WTC11 (cell line): ENCODE results near the gene GARRE1. TPM values are rescaled to one million over a fixed set of nuclear protein-coding genes. Genes with fewer than 3 reads are reported as not detected.

ENCODE experiments used
- ATAC-seq: fragments of 200-7000 bp; cut with Tn5 transposase; 2 replicates; pipeline ENCODE4 v1.10.0; 2021; ENCODE audit warnings: mild to moderate bottlenecking, moderate library complexity
- CTCF ChIA-PET: fragments of 300-600 bp; sonication (Branson Sonifier 250); formaldehyde crosslinking; loops from one replicate; lab custom pipeline; 2021; ENCODE audit warnings: antibody characterized with exemption; lab: Charles Lee
- POLR2A ChIA-PET: fragments of 350-600 bp; sonication (Branson Sonifier 250); formaldehyde crosslinking; loops from one replicate; lab custom pipeline; 2021; ENCODE audit warnings: antibody characterized with exemption; lab: Charles Lee
- DNase-seq: peaks from one replicate; pipeline ENCODE4 v3.0.0; 2021; ENCODE audit warnings: low spot score
- H3K27ac Mint-ChIP-seq: 2 replicates; pipeline ENCODE4 v1.8.0; 2021; ENCODE audit warnings: mixed read lengths
- H3K27me3 Mint-ChIP-seq: 2 replicates; pipeline ENCODE4 v1.8.0; 2021; ENCODE audit warnings: low read depth, mild to moderate bottlenecking, moderate library complexity, mixed read lengths
- H3K36me3 Mint-ChIP-seq: 2 replicates; pipeline ENCODE4 v1.8.0; 2021; ENCODE audit warnings: mixed read lengths
- H3K4me1 Mint-ChIP-seq: 2 replicates; pipeline ENCODE4 v1.8.0; 2022; ENCODE audit warnings: mixed read lengths
- H3K4me3 Mint-ChIP-seq: 2 replicates; pipeline ENCODE4 v1.8.0; 2021; ENCODE audit warnings: mild to moderate bottlenecking, moderate library complexity, mixed read lengths
- H3K9me3 Mint-ChIP-seq: 2 replicates; pipeline ENCODE4 v1.8.0; 2021; ENCODE audit warnings: mixed read lengths
- CBFB ChIP-seq: sonication (generic); formaldehyde crosslinking; IDR thresholded peaks from 2 replicates; pipeline ENCODE4 v1.8.1; 2022; ENCODE audit warnings: mild to moderate bottlenecking, low read depth, missing genetic modification reagents
- EMX1 ChIP-seq: fragments of 250-450 bp; sonication (Bioruptor Pico); IDR thresholded peaks from 2 replicates; pipeline ENCODE4 v1.8.0; 2021; ENCODE audit warnings: mild to moderate bottlenecking
- ETV6 ChIP-seq: sonication (generic); formaldehyde crosslinking; IDR thresholded peaks from 2 replicates; pipeline ENCODE4 v1.8.1; 2022; ENCODE audit warnings: mild to moderate bottlenecking, missing genetic modification reagents
- FOXK1 ChIP-seq: sonication (generic); formaldehyde crosslinking; IDR thresholded peaks from 2 replicates; pipeline ENCODE4 v1.8.0; 2022; ENCODE audit warnings: mild to moderate bottlenecking, moderate library complexity, missing genetic modification reagents
- GRHL2 ChIP-seq: fragments of 250-450 bp; sonication (Bioruptor Pico); IDR thresholded peaks from 2 replicates; pipeline ENCODE4 v1.8.0; 2022; ENCODE audit warnings: mild to moderate bottlenecking, moderate library complexity; ENCODE audit not compliant: insufficient replicate concordance, severe bottlenecking
- GTF2I ChIP-seq: fragments of 250-450 bp; sonication (Bioruptor Pico); conservative IDR thresholded peaks from 2 replicates; pipeline ENCODE4 v1.4.0; 2021; ENCODE audit warnings: mild to moderate bottlenecking
- HMGA2 ChIP-seq: fragments of 250-450 bp; sonication (Bioruptor Pico); IDR thresholded peaks from 2 replicates; pipeline ENCODE4 v1.4.0; 2021; ENCODE audit warnings: mild to moderate bottlenecking, moderate library complexity
- JAZF1 ChIP-seq: fragments of 250-450 bp; sonication (Bioruptor Pico); IDR thresholded peaks from 2 replicates; pipeline ENCODE4 v1.9.0; 2021; ENCODE audit warnings: moderate library complexity, mild to moderate bottlenecking, inconsistent platforms
- MXD4 ChIP-seq: fragments of 250-450 bp; sonication (Bioruptor Pico); IDR thresholded peaks from 2 replicates; pipeline ENCODE4 v1.8.0; 2021; ENCODE audit warnings: mild to moderate bottlenecking, moderate library complexity, borderline replicate concordance
- NFATC4 ChIP-seq: fragments of 250-450 bp; sonication (Bioruptor Pico); IDR thresholded peaks from 2 replicates; pipeline ENCODE4 v1.9.0; 2021; ENCODE audit warnings: mild to moderate bottlenecking
- OVOL2 ChIP-seq: fragments of 250-450 bp; sonication (Bioruptor Pico); IDR thresholded peaks from 2 replicates; pipeline ENCODE4 v1.9.0; 2021; ENCODE audit warnings: mild to moderate bottlenecking, borderline replicate concordance
- ZNF138 ChIP-seq: sonication (generic); formaldehyde crosslinking; conservative IDR thresholded peaks from 2 replicates; pipeline ENCODE4 v1.8.1; 2022; ENCODE audit warnings: mild to moderate bottlenecking, moderate library complexity, missing genetic modification reagents
- ZNF416 ChIP-seq: fragments of 250-450 bp; sonication (Bioruptor Pico); IDR thresholded peaks from 2 replicates; pipeline ENCODE4 v1.9.0; 2021; ENCODE audit warnings: mild to moderate bottlenecking, inconsistent platforms
- ZNF671 ChIP-seq: fragments of 250-450 bp; sonication (Bioruptor Pico); IDR thresholded peaks from 2 replicates; pipeline ENCODE4 v1.8.0; 2021; ENCODE audit warnings: mild to moderate bottlenecking
- total RNA-seq: library from RNA; stranded (reverse); gene quantifications from 3 replicates; pipeline ENCODE4 v1.2.3, GENCODE V29; 2021
- TF ChIP-seq, protein P1 (sequence below): fragments of 250-450 bp; sonication (Bioruptor Pico); IDR thresholded peaks from 2 replicates; pipeline ENCODE4 v1.8.0; 2021; ENCODE audit warnings: mild to moderate bottlenecking
- TF ChIP-seq, protein P2 (sequence below): sonication (generic); formaldehyde crosslinking; IDR thresholded peaks from 2 replicates; pipeline ENCODE4 v1.8.0; 2023; ENCODE audit warnings: missing genetic modification reagents
- TF ChIP-seq, protein P3 (sequence below): fragments of 250-450 bp; sonication (Bioruptor Pico); IDR thresholded peaks from 2 replicates; pipeline ENCODE4 v2.1.2; 2022; ENCODE audit warnings: mild to moderate bottlenecking, moderate library complexity
- TF ChIP-seq, protein P4 (sequence below): sonication (generic); formaldehyde crosslinking; IDR thresholded peaks from 2 replicates; pipeline ENCODE4 v1.8.0; 2022; ENCODE audit warnings: mild to moderate bottlenecking, missing genetic modification reagents
- TF ChIP-seq, protein P5 (sequence below): sonication (generic); formaldehyde crosslinking; IDR thresholded peaks from 2 replicates; pipeline ENCODE4 v1.8.1; 2023; ENCODE audit warnings: mild to moderate bottlenecking, missing genetic modification reagents, moderate library complexity
- TF ChIP-seq, protein P6 (sequence below): sonication (generic); formaldehyde crosslinking; IDR thresholded peaks from 2 replicates; pipeline ENCODE4 v1.8.1; 2023; ENCODE audit warnings: mild to moderate bottlenecking, missing genetic modification reagents
- TF ChIP-seq, protein P7 (sequence below): sonication (generic); formaldehyde crosslinking; IDR thresholded peaks from 2 replicates; pipeline ENCODE4 v1.8.0; 2023; ENCODE audit warnings: missing genetic modification reagents, mild to moderate bottlenecking, borderline replicate concordance
- TF ChIP-seq, protein P8 (sequence below): fragments of 250-450 bp; sonication (Bioruptor Pico); IDR thresholded peaks from 2 replicates; pipeline ENCODE4 v1.9.0; 2021; ENCODE audit warnings: mild to moderate bottlenecking

Gene GARRE1
- total RNA-seq, 1 experiment from 2014 or later, result 16.7 TPM

DNA sequence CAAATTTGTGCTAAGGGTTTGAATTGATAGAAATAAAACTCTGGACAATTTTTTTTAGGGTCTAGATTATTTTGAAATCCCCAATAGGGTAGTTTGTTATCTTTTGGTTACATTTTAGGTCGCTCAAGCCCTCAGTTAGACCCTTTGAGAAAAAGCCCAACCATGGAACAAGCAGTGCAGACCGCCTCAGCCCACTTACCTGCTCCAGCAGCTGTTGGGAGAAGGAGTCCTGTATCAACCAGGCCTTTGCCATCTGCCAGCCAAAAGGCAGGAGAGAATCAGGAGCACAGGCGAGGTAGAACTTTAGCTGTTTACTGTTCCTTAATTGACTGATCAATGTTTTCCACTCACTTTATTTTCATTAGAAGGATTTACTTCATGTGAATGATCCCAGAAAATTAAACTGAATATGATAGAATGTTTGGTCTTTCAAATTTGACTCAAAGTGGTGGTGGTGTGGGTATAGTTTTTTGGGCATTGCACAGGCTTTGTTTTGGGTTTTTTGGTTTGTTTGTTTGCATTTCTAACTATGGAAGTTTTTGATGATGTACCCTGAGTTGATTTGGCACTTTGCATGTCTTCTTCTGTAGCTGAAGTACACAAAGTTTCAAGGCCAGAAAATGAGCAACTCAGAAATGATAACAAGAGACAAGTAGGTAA is 39.2 kb upstream of the GARRE1 start:
- DNase-seq (no peak), ATAC-seq (no peak)
- H3K4me3 Mint-ChIP-seq, result no peak overlapping the region
- CTCF ChIA-PET, result no interaction called here
- no peaks in the 10 kb centered on the region for H3K9me3 Mint-ChIP-seq
- no peaks in the 10 kb centered on the region for H3K4me1 Mint-ChIP-seq
- TF ChIP-seq, protein P1, sequence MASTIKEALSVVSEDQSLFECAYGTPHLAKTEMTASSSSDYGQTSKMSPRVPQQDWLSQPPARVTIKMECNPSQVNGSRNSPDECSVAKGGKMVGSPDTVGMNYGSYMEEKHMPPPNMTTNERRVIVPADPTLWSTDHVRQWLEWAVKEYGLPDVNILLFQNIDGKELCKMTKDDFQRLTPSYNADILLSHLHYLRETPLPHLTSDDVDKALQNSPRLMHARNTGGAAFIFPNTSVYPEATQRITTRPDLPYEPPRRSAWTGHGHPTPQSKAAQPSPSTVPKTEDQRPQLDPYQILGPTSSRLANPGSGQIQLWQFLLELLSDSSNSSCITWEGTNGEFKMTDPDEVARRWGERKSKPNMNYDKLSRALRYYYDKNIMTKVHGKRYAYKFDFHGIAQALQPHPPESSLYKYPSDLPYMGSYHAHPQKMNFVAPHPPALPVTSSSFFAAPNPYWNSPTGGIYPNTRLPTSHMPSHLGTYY (CRISPR knock-in tag), result no peak
- TF ChIP-seq OVOL2 (CRISPR knock-in tag) (no peak), ZNF138 (CRISPR knock-in tag) (no peak), EMX1 (CRISPR knock-in tag) (no peak), ZNF671 (CRISPR knock-in tag) (no peak), HMGA2 (no peak), CBFB (no peak), JAZF1 (no peak)
- TF ChIP-seq, protein P2, sequence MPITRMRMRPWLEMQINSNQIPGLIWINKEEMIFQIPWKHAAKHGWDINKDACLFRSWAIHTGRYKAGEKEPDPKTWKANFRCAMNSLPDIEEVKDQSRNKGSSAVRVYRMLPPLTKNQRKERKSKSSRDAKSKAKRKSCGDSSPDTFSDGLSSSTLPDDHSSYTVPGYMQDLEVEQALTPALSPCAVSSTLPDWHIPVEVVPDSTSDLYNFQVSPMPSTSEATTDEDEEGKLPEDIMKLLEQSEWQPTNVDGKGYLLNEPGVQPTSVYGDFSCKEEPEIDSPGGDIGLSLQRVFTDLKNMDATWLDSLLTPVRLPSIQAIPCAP, result no peak
- TF ChIP-seq, all 79 proteins: peak for 0
- Mint-ChIP-seq H3K27ac (no peak overlapping the region), H3K27me3 (no peaks in the 10 kb centered on the region), H3K36me3 (peaks cover 36% of the 10 kb centered on the region)
- POLR2A ChIA-PET, result interaction anchor here (0.6 kb wide), 1 partner anchor 1664 kb away, joined by 5 read pairs; no protein-coding TSS in a partner anchor

DNA sequence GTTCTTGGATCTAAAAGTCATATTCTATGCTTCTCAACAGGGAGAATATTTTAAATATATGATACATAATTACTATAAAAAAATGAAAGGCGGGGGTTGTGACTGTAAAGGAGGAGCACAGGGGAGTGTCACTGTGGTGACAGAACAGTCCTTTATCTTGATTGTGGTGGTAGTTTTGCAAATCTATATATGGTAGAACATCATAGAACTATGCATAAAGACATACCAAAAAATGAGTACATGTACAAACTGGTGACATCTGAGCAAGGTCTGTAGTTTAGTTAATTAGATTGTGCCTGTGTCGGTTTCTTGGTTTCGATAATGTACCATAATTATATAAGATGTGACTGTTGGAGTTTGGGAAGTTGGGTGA is 38.7 kb upstream of the GARRE1 start:
- no peaks in the 10 kb centered on the region for H3K4me1 Mint-ChIP-seq
- H3K27me3 Mint-ChIP-seq, result no peaks in the 10 kb centered on the region
- DNase-seq (no peak), ATAC-seq (no peak)
- H3K27ac Mint-ChIP-seq, result no peak overlapping the region
- no peak overlapping the region for H3K4me3 Mint-ChIP-seq
- ChIA-PET POLR2A (interaction anchor here (0.7 kb wide), 1 partner anchor 10 kb away, joined by 3 read pairs; no protein-coding TSS in a partner anchor), CTCF (no interaction called here)
- no peaks in the 10 kb centered on the region for H3K9me3 Mint-ChIP-seq
- H3K36me3 Mint-ChIP-seq, result peaks cover 40% of the 10 kb centered on the region
- TF ChIP-seq, protein P3, sequence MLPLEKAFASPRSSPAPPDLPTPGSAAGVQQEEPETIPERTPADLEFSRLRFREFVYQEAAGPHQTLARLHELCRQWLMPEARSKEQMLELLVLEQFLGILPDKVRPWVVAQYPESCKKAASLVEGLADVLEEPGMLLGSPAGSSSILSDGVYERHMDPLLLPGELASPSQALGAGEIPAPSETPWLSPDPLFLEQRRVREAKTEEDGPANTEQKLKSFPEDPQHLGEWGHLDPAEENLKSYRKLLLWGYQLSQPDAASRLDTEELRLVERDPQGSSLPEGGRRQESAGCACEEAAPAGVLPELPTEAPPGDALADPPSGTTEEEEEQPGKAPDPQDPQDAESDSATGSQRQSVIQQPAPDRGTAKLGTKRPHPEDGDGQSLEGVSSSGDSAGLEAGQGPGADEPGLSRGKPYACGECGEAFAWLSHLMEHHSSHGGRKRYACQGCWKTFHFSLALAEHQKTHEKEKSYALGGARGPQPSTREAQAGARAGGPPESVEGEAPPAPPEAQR, result no peak
- TF ChIP-seq, protein P4, sequence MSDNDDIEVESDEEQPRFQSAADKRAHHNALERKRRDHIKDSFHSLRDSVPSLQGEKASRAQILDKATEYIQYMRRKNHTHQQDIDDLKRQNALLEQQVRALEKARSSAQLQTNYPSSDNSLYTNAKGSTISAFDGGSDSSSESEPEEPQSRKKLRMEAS, result no peak
- no peak for TF ChIP-seq NFATC4
- TF ChIP-seq, protein P5, sequence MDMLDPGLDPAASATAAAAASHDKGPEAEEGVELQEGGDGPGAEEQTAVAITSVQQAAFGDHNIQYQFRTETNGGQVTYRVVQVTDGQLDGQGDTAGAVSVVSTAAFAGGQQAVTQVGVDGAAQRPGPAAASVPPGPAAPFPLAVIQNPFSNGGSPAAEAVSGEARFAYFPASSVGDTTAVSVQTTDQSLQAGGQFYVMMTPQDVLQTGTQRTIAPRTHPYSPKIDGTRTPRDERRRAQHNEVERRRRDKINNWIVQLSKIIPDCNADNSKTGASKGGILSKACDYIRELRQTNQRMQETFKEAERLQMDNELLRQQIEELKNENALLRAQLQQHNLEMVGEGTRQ (CRISPR knock-in tag), result no peak
- TF ChIP-seq ZNF416 (CRISPR knock-in tag), result no peak
- no peak for TF ChIP-seq GTF2I (CRISPR knock-in tag)
- TF ChIP-seq, protein P6, sequence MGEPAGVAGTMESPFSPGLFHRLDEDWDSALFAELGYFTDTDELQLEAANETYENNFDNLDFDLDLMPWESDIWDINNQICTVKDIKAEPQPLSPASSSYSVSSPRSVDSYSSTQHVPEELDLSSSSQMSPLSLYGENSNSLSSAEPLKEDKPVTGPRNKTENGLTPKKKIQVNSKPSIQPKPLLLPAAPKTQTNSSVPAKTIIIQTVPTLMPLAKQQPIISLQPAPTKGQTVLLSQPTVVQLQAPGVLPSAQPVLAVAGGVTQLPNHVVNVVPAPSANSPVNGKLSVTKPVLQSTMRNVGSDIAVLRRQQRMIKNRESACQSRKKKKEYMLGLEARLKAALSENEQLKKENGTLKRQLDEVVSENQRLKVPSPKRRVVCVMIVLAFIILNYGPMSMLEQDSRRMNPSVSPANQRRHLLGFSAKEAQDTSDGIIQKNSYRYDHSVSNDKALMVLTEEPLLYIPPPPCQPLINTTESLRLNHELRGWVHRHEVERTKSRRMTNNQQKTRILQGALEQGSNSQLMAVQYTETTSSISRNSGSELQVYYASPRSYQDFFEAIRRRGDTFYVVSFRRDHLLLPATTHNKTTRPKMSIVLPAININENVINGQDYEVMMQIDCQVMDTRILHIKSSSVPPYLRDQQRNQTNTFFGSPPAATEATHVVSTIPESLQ (CRISPR knock-in tag), result no peak
- TF ChIP-seq GRHL2, result no peak
- TF ChIP-seq FOXK1 (CRISPR knock-in tag), result no peak
- no peak for TF ChIP-seq ETV6 (CRISPR knock-in tag)
- TF ChIP-seq MXD4 (CRISPR knock-in tag), result no peak
- TF ChIP-seq, protein P7, sequence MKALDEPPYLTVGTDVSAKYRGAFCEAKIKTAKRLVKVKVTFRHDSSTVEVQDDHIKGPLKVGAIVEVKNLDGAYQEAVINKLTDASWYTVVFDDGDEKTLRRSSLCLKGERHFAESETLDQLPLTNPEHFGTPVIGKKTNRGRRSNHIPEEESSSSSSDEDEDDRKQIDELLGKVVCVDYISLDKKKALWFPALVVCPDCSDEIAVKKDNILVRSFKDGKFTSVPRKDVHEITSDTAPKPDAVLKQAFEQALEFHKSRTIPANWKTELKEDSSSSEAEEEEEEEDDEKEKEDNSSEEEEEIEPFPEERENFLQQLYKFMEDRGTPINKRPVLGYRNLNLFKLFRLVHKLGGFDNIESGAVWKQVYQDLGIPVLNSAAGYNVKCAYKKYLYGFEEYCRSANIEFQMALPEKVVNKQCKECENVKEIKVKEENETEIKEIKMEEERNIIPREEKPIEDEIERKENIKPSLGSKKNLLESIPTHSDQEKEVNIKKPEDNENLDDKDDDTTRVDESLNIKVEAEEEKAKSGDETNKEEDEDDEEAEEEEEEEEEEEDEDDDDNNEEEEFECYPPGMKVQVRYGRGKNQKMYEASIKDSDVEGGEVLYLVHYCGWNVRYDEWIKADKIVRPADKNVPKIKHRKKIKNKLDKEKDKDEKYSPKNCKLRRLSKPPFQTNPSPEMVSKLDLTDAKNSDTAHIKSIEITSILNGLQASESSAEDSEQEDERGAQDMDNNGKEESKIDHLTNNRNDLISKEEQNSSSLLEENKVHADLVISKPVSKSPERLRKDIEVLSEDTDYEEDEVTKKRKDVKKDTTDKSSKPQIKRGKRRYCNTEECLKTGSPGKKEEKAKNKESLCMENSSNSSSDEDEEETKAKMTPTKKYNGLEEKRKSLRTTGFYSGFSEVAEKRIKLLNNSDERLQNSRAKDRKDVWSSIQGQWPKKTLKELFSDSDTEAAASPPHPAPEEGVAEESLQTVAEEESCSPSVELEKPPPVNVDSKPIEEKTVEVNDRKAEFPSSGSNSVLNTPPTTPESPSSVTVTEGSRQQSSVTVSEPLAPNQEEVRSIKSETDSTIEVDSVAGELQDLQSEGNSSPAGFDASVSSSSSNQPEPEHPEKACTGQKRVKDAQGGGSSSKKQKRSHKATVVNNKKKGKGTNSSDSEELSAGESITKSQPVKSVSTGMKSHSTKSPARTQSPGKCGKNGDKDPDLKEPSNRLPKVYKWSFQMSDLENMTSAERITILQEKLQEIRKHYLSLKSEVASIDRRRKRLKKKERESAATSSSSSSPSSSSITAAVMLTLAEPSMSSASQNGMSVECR, result no peak
- no peak for TF ChIP-seq JAZF1
- TF ChIP-seq, protein P8, sequence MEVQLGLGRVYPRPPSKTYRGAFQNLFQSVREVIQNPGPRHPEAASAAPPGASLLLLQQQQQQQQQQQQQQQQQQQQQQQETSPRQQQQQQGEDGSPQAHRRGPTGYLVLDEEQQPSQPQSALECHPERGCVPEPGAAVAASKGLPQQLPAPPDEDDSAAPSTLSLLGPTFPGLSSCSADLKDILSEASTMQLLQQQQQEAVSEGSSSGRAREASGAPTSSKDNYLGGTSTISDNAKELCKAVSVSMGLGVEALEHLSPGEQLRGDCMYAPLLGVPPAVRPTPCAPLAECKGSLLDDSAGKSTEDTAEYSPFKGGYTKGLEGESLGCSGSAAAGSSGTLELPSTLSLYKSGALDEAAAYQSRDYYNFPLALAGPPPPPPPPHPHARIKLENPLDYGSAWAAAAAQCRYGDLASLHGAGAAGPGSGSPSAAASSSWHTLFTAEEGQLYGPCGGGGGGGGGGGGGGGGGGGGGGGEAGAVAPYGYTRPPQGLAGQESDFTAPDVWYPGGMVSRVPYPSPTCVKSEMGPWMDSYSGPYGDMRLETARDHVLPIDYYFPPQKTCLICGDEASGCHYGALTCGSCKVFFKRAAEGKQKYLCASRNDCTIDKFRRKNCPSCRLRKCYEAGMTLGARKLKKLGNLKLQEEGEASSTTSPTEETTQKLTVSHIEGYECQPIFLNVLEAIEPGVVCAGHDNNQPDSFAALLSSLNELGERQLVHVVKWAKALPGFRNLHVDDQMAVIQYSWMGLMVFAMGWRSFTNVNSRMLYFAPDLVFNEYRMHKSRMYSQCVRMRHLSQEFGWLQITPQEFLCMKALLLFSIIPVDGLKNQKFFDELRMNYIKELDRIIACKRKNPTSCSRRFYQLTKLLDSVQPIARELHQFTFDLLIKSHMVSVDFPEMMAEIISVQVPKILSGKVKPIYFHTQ, result no peak
